Measurements from ENCODE around the gene SLC8B1. TPM values are rescaled to one million over a fixed set of nuclear protein-coding genes. Genes with fewer than 3 reads are reported as not detected.

The SLC8B1 gene
- total RNA-seq, 6 experiments from 2014 or later: 12.6 to 32.7 (median 21.5) TPM

GRCh38 chr12:113333877-113334785 is 778 bp downstream of the SLC8B1 start:
- WGBS (ENCODE audit: insufficient coverage, low coverage, low lambda C conversion rate, missing lambda C conversion rate): 15% methylated on average over 23 of the region's 27 CpGs
- ATAC-seq (peak in 3 of 4 donors; percentile 7 to 15 (median 11)), DNase-seq (peak in 1 of 3 donors; percentile 45)
- H3K4me1 ChIP-seq: peaks cover 0 to 12% (median 0%) of the 10 kb centered on the region in 4 donors
- H3K27me3 ChIP-seq: no peaks in the 10 kb centered on the region
- H3K9me3 ChIP-seq: no peaks in the 10 kb centered on the region
- TF ChIP-seq POLR2A (IDR thresholded peaks at IDR 0.05): no peak
- TF ChIP-seq CTCF (IDR thresholded peaks at IDR 0.05): no peak
- peaks cover 0 to 3% (median 0%) of the 10 kb centered on the region in 4 donors for H3K36me3 ChIP-seq
- H3K27ac ChIP-seq: peak overlapping the region; percentile 72 to 86 (median 75)
- H3K4me3 ChIP-seq: peak overlapping the region; percentile 73 to 75 (median 75)
- intact Hi-C loops (cut with DNase I): no loop called here

- H3K36me3 ChIP-seq: peaks cover 0 to 3% (median 0%) of the 10 kb centered on the region in 4 donors
- intact Hi-C loops (cut with DNase I): no loop called here
- H3K27ac ChIP-seq: no peak overlapping the region
Observed at GRCh38 chr12:113333418-113333750, 1.5 kb downstream of the SLC8B1 start.

GRCh38 chr12:113332688-113333417 is 2.1 kb downstream of the SLC8B1 start:
- WGBS (ENCODE audit: insufficient coverage, low coverage, low lambda C conversion rate, missing lambda C conversion rate): 87% methylated on average over 6 of the region's 17 CpGs
- intact Hi-C loops (cut with DNase I): no loop called here
- H3K27me3 ChIP-seq: no peaks in the 10 kb centered on the region
- TF ChIP-seq POLR2A (IDR thresholded peaks at IDR 0.05) (no peak), CTCF (IDR thresholded peaks at IDR 0.05) (no peak)
- peaks cover 0 to 12% (median 0%) of the 10 kb centered on the region in 4 donors for H3K4me1 ChIP-seq
- DNase-seq: peak in 1 of 3 donors; percentile 46
- H3K4me3 ChIP-seq: peak overlapping the region in 1 of 3 donors; percentile 75
- H3K9me3 ChIP-seq: no peaks in the 10 kb centered on the region
- H3K36me3 ChIP-seq: peaks cover 0 to 3% (median 0%) of the 10 kb centered on the region in 4 donors
- no peak for ATAC-seq
- H3K27ac ChIP-seq: no peak overlapping the region

More at GRCh38 chr12:113333418-113333750, 1.5 kb downstream of the SLC8B1 start:
- no peak for DNase-seq
- H3K27me3 ChIP-seq: no peaks in the 10 kb centered on the region
- WGBS (ENCODE audit: insufficient coverage, low coverage, low lambda C conversion rate, missing lambda C conversion rate): 83% methylated on average over 5 of the region's 5 CpGs
- TF ChIP-seq POLR2A (IDR thresholded peaks at IDR 0.05) (no peak), CTCF (IDR thresholded peaks at IDR 0.05) (no peak)
- H3K4me1 ChIP-seq: peaks cover 0 to 12% (median 0%) of the 10 kb centered on the region in 4 donors
- ATAC-seq: no peak
- H3K9me3 ChIP-seq: no peaks in the 10 kb centered on the region
- peak overlapping the region; percentile 73 to 75 (median 75) for H3K4me3 ChIP-seq

- peaks cover 0 to 3% (median 0%) of the 10 kb centered on the region in 4 donors for H3K36me3 ChIP-seq
- H3K27me3 ChIP-seq: no peaks in the 10 kb centered on the region
- DNase-seq: no peak
- intact Hi-C loops (cut with DNase I): no loop called here
- no peak overlapping the region for H3K4me3 ChIP-seq
- H3K4me1 ChIP-seq: peaks cover 0 to 18% (median 0%) of the 10 kb centered on the region in 4 donors
- WGBS (ENCODE audit: insufficient coverage, low coverage, low lambda C conversion rate, missing lambda C conversion rate): no CpG with 5 or more reads among the region's 2 CpGs
- no peak overlapping the region for H3K27ac ChIP-seq
- TF ChIP-seq POLR2A (IDR thresholded peaks at IDR 0.05) (no peak), CTCF (IDR thresholded peaks at IDR 0.05) (no peak)
- H3K9me3 ChIP-seq: no peaks in the 10 kb centered on the region
- ATAC-seq: no peak
Observed at GRCh38 chr12:113330505-113330904, 4.4 kb downstream of the SLC8B1 start.

All from right lobe of liver (tissue), 6 donors.